NCI-H128 (cell line): ENCODE data around the gene PRKCE.
"Not testable (repeated sequence)": the region's sequence is repeated elsewhere in the genome, so short reads cannot be mapped to it uniquely, and the experiment has no call there.

Experiments used
- DNase-seq: peaks from one replicate; lab custom pipeline; 2025; ENCODE audit not compliant: unreplicated experiment; lab: John Stamatoyannopoulos, UW

PRKCE gene

GRCh38 chr2:45695480-45696007, 44.1 kb downstream of the PRKCE start:
- not testable (repeated sequence) for DNase-seq

GRCh38 chr2:45696708-45697107, 45.2 kb downstream of the PRKCE start:
- no peak for DNase-seq

GRCh38 chr2:45697190-45697589, 45.7 kb downstream of the PRKCE start:
- DNase-seq = no peak

GRCh38 chr2:45698554-45698953, 47.1 kb downstream of the PRKCE start:
- no peak for DNase-seq

- DNase-seq = no peak
Observed at GRCh38 chr2:45699032-45699658, 47.7 kb downstream of the PRKCE start.

- DNase-seq = no peak
Observed at GRCh38 chr2:45700407-45701013, 49.0 kb downstream of the PRKCE start.

- DNase-seq = no peak
Observed at GRCh38 chr2:45705233-45705632, 53.8 kb downstream of the PRKCE start.

GRCh38 chr2:45706033-45706432, 54.6 kb downstream of the PRKCE start:
- DNase-seq = no peak

- DNase-seq = no peak
Observed at GRCh38 chr2:45707006-45707405, 55.5 kb downstream of the PRKCE start.

- no peak for DNase-seq
Observed at GRCh38 chr2:45707661-45708060, 56.2 kb downstream of the PRKCE start.

- no peak for DNase-seq
Observed at GRCh38 chr2:45708501-45708900, 57.0 kb downstream of the PRKCE start.

- no peak for DNase-seq
Observed at GRCh38 chr2:45709137-45709536, 57.7 kb downstream of the PRKCE start.

GRCh38 chr2:45710468-45710867, 59.0 kb downstream of the PRKCE start:
- no peak for DNase-seq

GRCh38 chr2:45711224-45711623, 59.7 kb downstream of the PRKCE start:
- DNase-seq = no peak

GRCh38 chr2:45712570-45712969, 61.1 kb downstream of the PRKCE start:
- DNase-seq = no peak

- no peak for DNase-seq
Observed at GRCh38 chr2:45713136-45713535, 61.7 kb downstream of the PRKCE start.

- no peak for DNase-seq
Observed at GRCh38 chr2:45713591-45713990, 62.1 kb downstream of the PRKCE start.

GRCh38 chr2:45714679-45715078, 63.2 kb downstream of the PRKCE start:
- no peak for DNase-seq

GRCh38 chr2:45715601-45716379, 64.3 kb downstream of the PRKCE start:
- DNase-seq = no peak

- DNase-seq = not testable (repeated sequence)
Observed at GRCh38 chr2:45716432-45716831, 65.0 kb downstream of the PRKCE start.

GRCh38 chr2:45716915-45717314, 65.4 kb downstream of the PRKCE start:
- DNase-seq = no peak

GRCh38 chr2:45720210-45720609, 68.7 kb downstream of the PRKCE start:
- DNase-seq = no peak
